ENCODE measurements around the gene SLC8A1. TPM values are rescaled to one million over a fixed set of nuclear protein-coding genes. Genes with fewer than 3 reads are reported as not detected.

Gene SLC8A1
- total RNA-seq, 1 donor from 2014 or later, result 34.8 TPM

GRCh38 chr2:40255103-40255502, 196.8 kb downstream of the SLC8A1 start:
- Histone ChIP-seq H3K4me3 (ENCODE audit: insufficient read depth, low read depth, low read length) (no peak overlapping the region), H4K20me1 (ENCODE audit: insufficient read depth, low read length) (no peaks in the 10 kb centered on the region), H3K27me3 (ENCODE audit: insufficient read depth, low read length) (no peaks in the 10 kb centered on the region), H3K9ac (ENCODE audit: low read length) (no peak overlapping the region), H3K36me3 (ENCODE audit: insufficient read depth, low read length) (no peaks in the 10 kb centered on the region), H3K9me3 (ENCODE audit: insufficient read depth, low read depth, low read length) (no peaks in the 10 kb centered on the region), H3K4me2 (ENCODE audit: low read length) (no peak overlapping the region), H3K27ac (ENCODE audit: low read depth, low read length) (no peak overlapping the region), H2AFZ (ENCODE audit: low read depth, low read length) (no peak overlapping the region), H3K79me2 (ENCODE audit: insufficient read depth, low read length) (no peaks in the 10 kb centered on the region), H3K4me1 (ENCODE audit: insufficient read depth, low read length) (no peaks in the 10 kb centered on the region)
- no peaks in the 10 kb centered on the region for H3K9me3 Mint-ChIP-seq (ENCODE audit: unreplicated experiment)
- H3K4me1 Mint-ChIP-seq (ENCODE audit: low read depth, unreplicated experiment), result peaks cover 1% of the 10 kb centered on the region
- peaks cover 2% of the 10 kb centered on the region for H3K36me3 Mint-ChIP-seq (ENCODE audit: low read depth, unreplicated experiment)
- H3K27ac Mint-ChIP-seq (ENCODE audit: unreplicated experiment), result no peak overlapping the region
- no peaks in the 10 kb centered on the region for H3K27me3 Mint-ChIP-seq (ENCODE audit: low read depth, unreplicated experiment)
- H3K4me3 Mint-ChIP-seq (ENCODE audit: unreplicated experiment), result no peak overlapping the region
- no peak for TF ChIP-seq EZH2 (IDR thresholded peaks at IDR 0.05; ENCODE audit: insufficient read depth, low read length)
- TF ChIP-seq CTCF (IDR thresholded peaks at IDR 0.05; ENCODE audit: insufficient read depth, low read depth, low read length), result no peak
- no peak for FAIRE-seq
- no peak for DNase-seq (ENCODE audit: low read depth)

GRCh38 chr2:40254611-40255010, 197.3 kb downstream of the SLC8A1 start:
- H3K9ac ChIP-seq (ENCODE audit: low read length), result no peak overlapping the region
- FAIRE-seq (no peak), DNase-seq (ENCODE audit: low read depth) (no peak)
- no peaks in the 10 kb centered on the region for H3K36me3 ChIP-seq (ENCODE audit: insufficient read depth, low read length)
- no peak overlapping the region for H3K4me2 ChIP-seq (ENCODE audit: low read length)
- no peaks in the 10 kb centered on the region for H4K20me1 ChIP-seq (ENCODE audit: insufficient read depth, low read length)
- Mint-ChIP-seq H3K4me1 (ENCODE audit: low read depth, unreplicated experiment) (no peaks in the 10 kb centered on the region), H3K27me3 (ENCODE audit: low read depth, unreplicated experiment) (no peaks in the 10 kb centered on the region), H3K4me3 (ENCODE audit: unreplicated experiment) (no peak overlapping the region), H3K36me3 (ENCODE audit: low read depth, unreplicated experiment) (peaks cover 2% of the 10 kb centered on the region), H3K9me3 (ENCODE audit: unreplicated experiment) (no peaks in the 10 kb centered on the region), H3K27ac (ENCODE audit: unreplicated experiment) (no peak overlapping the region)
- TF ChIP-seq EZH2 (IDR thresholded peaks at IDR 0.05; ENCODE audit: insufficient read depth, low read length) (no peak), CTCF (IDR thresholded peaks at IDR 0.05; ENCODE audit: insufficient read depth, low read depth, low read length) (no peak)
- H3K27me3 ChIP-seq (ENCODE audit: insufficient read depth, low read length), result no peaks in the 10 kb centered on the region
- H3K4me1 ChIP-seq (ENCODE audit: insufficient read depth, low read length), result no peaks in the 10 kb centered on the region
- H3K79me2 ChIP-seq (ENCODE audit: insufficient read depth, low read length), result no peaks in the 10 kb centered on the region
- no peak overlapping the region for H2AFZ ChIP-seq (ENCODE audit: low read depth, low read length)
- no peak overlapping the region for H3K4me3 ChIP-seq (ENCODE audit: insufficient read depth, low read depth, low read length)
- H3K27ac ChIP-seq (ENCODE audit: low read depth, low read length), result no peak overlapping the region
- no peaks in the 10 kb centered on the region for H3K9me3 ChIP-seq (ENCODE audit: insufficient read depth, low read depth, low read length)

- Histone ChIP-seq H3K79me2 (ENCODE audit: insufficient read depth, low read length) (no peaks in the 10 kb centered on the region), H4K20me1 (ENCODE audit: insufficient read depth, low read length) (no peaks in the 10 kb centered on the region), H3K4me2 (ENCODE audit: low read length) (no peak overlapping the region), H3K36me3 (ENCODE audit: insufficient read depth, low read length) (no peaks in the 10 kb centered on the region), H3K9me3 (ENCODE audit: insufficient read depth, low read depth, low read length) (no peaks in the 10 kb centered on the region), H3K4me1 (ENCODE audit: insufficient read depth, low read length) (no peaks in the 10 kb centered on the region), H3K27me3 (ENCODE audit: insufficient read depth, low read length) (no peaks in the 10 kb centered on the region), H2AFZ (ENCODE audit: low read depth, low read length) (no peak overlapping the region), H3K9ac (ENCODE audit: low read length) (no peak overlapping the region), H3K4me3 (ENCODE audit: insufficient read depth, low read depth, low read length) (no peak overlapping the region), H3K27ac (ENCODE audit: low read depth, low read length) (no peak overlapping the region)
- Mint-ChIP-seq H3K9me3 (ENCODE audit: unreplicated experiment) (no peaks in the 10 kb centered on the region), H3K27me3 (ENCODE audit: low read depth, unreplicated experiment) (no peaks in the 10 kb centered on the region), H3K27ac (ENCODE audit: unreplicated experiment) (no peak overlapping the region), H3K4me1 (ENCODE audit: low read depth, unreplicated experiment) (peaks cover 5% of the 10 kb centered on the region), H3K4me3 (ENCODE audit: unreplicated experiment) (no peak overlapping the region), H3K36me3 (ENCODE audit: low read depth, unreplicated experiment) (no peaks in the 10 kb centered on the region)
- FAIRE-seq, result no peak
- TF ChIP-seq EZH2 (IDR thresholded peaks at IDR 0.05; ENCODE audit: insufficient read depth, low read length) (no peak), CTCF (IDR thresholded peaks at IDR 0.05; ENCODE audit: insufficient read depth, low read depth, low read length) (no peak)
- no peak for DNase-seq (ENCODE audit: low read depth)
These were observed 200.8 kb downstream of the SLC8A1 start for GRCh38 chr2:40251137-40251536.

Measured in astrocyte (in vitro differentiated cells and primary cell).